Osteoblast (primary cell): ENCODE measurements around the gene RFC5. TPM values are rescaled to one million over a fixed set of nuclear protein-coding genes. Genes with fewer than 3 reads are reported as not detected.
A peak's percentile ranks its signal among the peaks of the same experiment; 100 is the strongest.

Source experiments
- DNase-seq: peaks from one replicate; pipeline ENCODE4 v3.0.0; 2011; ENCODE audit warnings: low spot score, mixed read lengths; ENCODE audit not compliant: insufficient read length; ENCODE audit errors: missing footprints
- H2AFZ ChIP-seq: 2 replicates; pipeline ENCODE4 v1.6.0; 2011; ENCODE audit warnings: mild to moderate bottlenecking, low read length
- H3K27ac ChIP-seq: 2 replicates; pipeline ENCODE4 v1.5.1; 2011; ENCODE audit warnings: mild to moderate bottlenecking, low read depth, low read length, moderate library complexity
- H3K27me3 ChIP-seq: 2 replicates; pipeline ENCODE4 v1.6.0; 2012; ENCODE audit warnings: mild to moderate bottlenecking, control low read depth, inconsistent platforms, low read length, moderate library complexity; ENCODE audit not compliant: insufficient read depth
- H3K36me3 ChIP-seq: 2 replicates; pipeline ENCODE4 v1.5.1; 2011; ENCODE audit warnings: mild to moderate bottlenecking, low read length, control low read depth, moderate library complexity; ENCODE audit not compliant: insufficient read depth
- H3K4me1 ChIP-seq: 2 replicates; pipeline ENCODE4 v1.5.1; 2011; ENCODE audit warnings: mild to moderate bottlenecking, low read length, control low read depth, moderate library complexity; ENCODE audit not compliant: insufficient read depth
- H3K4me2 ChIP-seq: 2 replicates; pipeline ENCODE4 v1.6.0; 2011; ENCODE audit warnings: mild to moderate bottlenecking, low read length; ENCODE audit not compliant: insufficient read depth
- H3K4me3 ChIP-seq: fragments of 200-600 bp; sonication (generic); 3 replicates; pipeline ENCODE4 v1.5.1; 2012; ENCODE audit warnings: mild to moderate bottlenecking, low read length, inconsistent platforms; ENCODE audit not compliant: insufficient read depth
- H3K79me2 ChIP-seq: 2 replicates; pipeline ENCODE4 v1.6.0; 2012; ENCODE audit warnings: mild to moderate bottlenecking, low read length, control low read depth, inconsistent platforms; ENCODE audit not compliant: insufficient read depth
- H3K9me3 ChIP-seq: 2 replicates; pipeline ENCODE4 v1.5.1; 2011; ENCODE audit warnings: low read depth, low read length, control low read depth
- H4K20me1 ChIP-seq: 2 replicates; pipeline ENCODE4 v1.6.0; 2012; ENCODE audit warnings: mild to moderate bottlenecking, low read length, control low read depth; ENCODE audit not compliant: insufficient read depth
- CTCF ChIP-seq: IDR thresholded peaks from 2 replicates; pipeline ENCODE4 v1.5.1; 2011; ENCODE audit warnings: mild to moderate bottlenecking, low read depth, low read length, moderate library complexity; ENCODE audit errors: extremely low read depth
- total RNA-seq: library from RNA; depleted of rRNA; stranded (reverse); fragments of >200 nt; gene quantifications from 2 replicates; pipeline ENCODE4 v1.2.3, GENCODE V29; 2012

Gene RFC5
- total RNA-seq, 1 donor: 8.3 TPM

GRCh38 chr12:117968151-117968789 is 48.2 kb upstream of the RFC5 start:
- DNase-seq: no peak
- peak overlapping the region; percentile 47 for H2AFZ ChIP-seq
- no peaks in the 10 kb centered on the region for H3K9me3 ChIP-seq
- H3K79me2 ChIP-seq: no peaks in the 10 kb centered on the region
- H3K27ac ChIP-seq: no peak overlapping the region
- TF ChIP-seq CTCF: no peak
- H3K36me3 ChIP-seq: no peaks in the 10 kb centered on the region
- H4K20me1 ChIP-seq: no peaks in the 10 kb centered on the region
- peak overlapping the region; percentile 74 for H3K4me2 ChIP-seq
- peak overlapping the region; percentile 67 for H3K4me3 ChIP-seq
- H3K27me3 ChIP-seq: peaks cover 31% of the 10 kb centered on the region
- H3K4me1 ChIP-seq: no peaks in the 10 kb centered on the region

GRCh38 chr12:117968826-117969659 is 47.5 kb upstream of the RFC5 start, which contains the start of gene KSR2:
TSS of gene KSR2 (minus strand) at chr12:117968990. CDS start at chr12:117968255, 735 bp downstream.
- DNase-seq: peak; percentile 87
- no peak for TF ChIP-seq CTCF
- peak within 1 kb of the TSS; percentile 74 for H3K4me2 ChIP-seq

GRCh38 chr12:117970334-117970733 is 46.2 kb upstream of the RFC5 start:
- no peak overlapping the region for H3K4me3 ChIP-seq
- no peaks in the 10 kb centered on the region for H3K36me3 ChIP-seq
- no peaks in the 10 kb centered on the region for H3K4me1 ChIP-seq
- H2AFZ ChIP-seq: no peak overlapping the region
- peak; percentile 78 for DNase-seq
- H3K27ac ChIP-seq: no peak overlapping the region
- H4K20me1 ChIP-seq: no peaks in the 10 kb centered on the region
- peaks cover 31% of the 10 kb centered on the region for H3K27me3 ChIP-seq
- no peaks in the 10 kb centered on the region for H3K9me3 ChIP-seq
- no peaks in the 10 kb centered on the region for H3K79me2 ChIP-seq
- no peak for TF ChIP-seq CTCF
- no peak overlapping the region for H3K4me2 ChIP-seq

More at GRCh38 chr12:117968826-117969659, 47.5 kb upstream of the RFC5 start, which contains the start of gene KSR2:
- peak within 1 kb of the TSS; percentile 47 for H2AFZ ChIP-seq
- no peaks in the 10 kb centered on the region for H3K4me1 ChIP-seq
- H3K27me3 ChIP-seq: peaks cover 31% of the 10 kb centered on the region
- peak within 1 kb of the TSS; percentile 67 for H3K4me3 ChIP-seq
- no peak within 1 kb of the TSS for H3K27ac ChIP-seq
- H3K79me2 ChIP-seq: no peaks in the 10 kb centered on the region
- no peaks in the 10 kb centered on the region for H3K9me3 ChIP-seq
- no peaks in the 10 kb centered on the region for H3K36me3 ChIP-seq
- H4K20me1 ChIP-seq: no peaks in the 10 kb centered on the region

- Histone ChIP-seq H3K36me3 (no peaks in the 10 kb centered on the region), H3K4me1 (no peaks in the 10 kb centered on the region), H3K9me3 (no peaks in the 10 kb centered on the region), H3K4me3 (no peak overlapping the region), H4K20me1 (no peaks in the 10 kb centered on the region), H3K4me2 (no peak overlapping the region), H3K27me3 (peaks cover 23% of the 10 kb centered on the region), H2AFZ (no peak overlapping the region), H3K27ac (no peak overlapping the region), H3K79me2 (no peaks in the 10 kb centered on the region)
- DNase-seq: no peak
- TF ChIP-seq CTCF: no peak
These were observed 44.2 kb upstream of the RFC5 start for GRCh38 chr12:117972301-117972700.
